ELR (cell line): ENCODE measurements around the gene HACD2.
A peak's percentile ranks its signal among the peaks of the same experiment; 100 is the strongest.

Experiments
- DNase-seq: peaks from one replicate; pipeline ENCODE4 v3.0.0-alpha.2; 2015; ENCODE audit warnings: low read depth

HACD2 gene

DNA sequence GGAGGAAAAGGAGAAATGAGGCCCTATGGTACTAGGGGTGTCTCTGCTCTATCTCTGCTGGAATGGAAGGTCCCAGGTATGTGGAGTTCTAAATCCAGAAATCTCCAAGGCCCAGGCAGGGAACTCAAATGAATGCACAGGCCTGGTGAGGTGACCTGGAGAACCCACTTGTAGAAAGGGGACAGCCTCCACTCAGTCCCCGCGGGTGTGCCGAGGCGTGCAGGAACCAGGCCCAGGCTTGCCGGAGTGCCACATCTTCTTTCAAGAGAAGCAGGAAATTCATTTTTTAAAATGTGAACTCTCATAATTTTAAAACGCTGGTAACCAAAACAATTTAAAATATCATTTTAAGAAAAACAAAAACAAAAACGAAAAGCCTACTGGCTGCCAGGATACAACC lies 103.8 kb downstream of the HACD2 start:
- no peak for DNase-seq

DNA sequence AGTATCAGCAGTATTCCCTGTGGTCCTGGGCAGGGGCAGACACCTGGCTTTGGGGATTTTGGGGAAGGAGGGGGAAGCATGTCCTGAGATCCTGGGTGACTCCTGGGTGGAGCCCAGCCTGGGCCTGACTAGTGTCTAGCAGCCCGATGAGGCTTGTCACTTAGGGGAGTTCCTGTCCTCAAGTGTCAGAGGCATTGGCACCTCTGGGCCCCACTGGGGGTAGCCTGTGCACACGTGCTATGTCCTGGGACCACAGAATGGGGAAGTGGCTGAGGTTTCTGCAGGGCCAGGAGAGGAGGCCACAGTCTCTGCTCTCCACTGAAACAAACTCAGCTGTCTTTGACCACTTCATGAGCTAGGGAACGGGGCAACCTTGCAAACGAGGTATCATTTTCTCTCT lies 104.4 kb downstream of the HACD2 start:
- no peak for DNase-seq

- no peak for DNase-seq
Measured at GRCh38 chr3:123479891-123480290, 105.0 kb downstream of the HACD2 start.

- DNase-seq = no peak
Measured at GRCh38 chr3:123478314-123478713, 106.5 kb downstream of the HACD2 start.

GRCh38 chr3:123476967-123477750 lies 107.7 kb downstream of the HACD2 start:
- DNase-seq = no peak

DNA sequence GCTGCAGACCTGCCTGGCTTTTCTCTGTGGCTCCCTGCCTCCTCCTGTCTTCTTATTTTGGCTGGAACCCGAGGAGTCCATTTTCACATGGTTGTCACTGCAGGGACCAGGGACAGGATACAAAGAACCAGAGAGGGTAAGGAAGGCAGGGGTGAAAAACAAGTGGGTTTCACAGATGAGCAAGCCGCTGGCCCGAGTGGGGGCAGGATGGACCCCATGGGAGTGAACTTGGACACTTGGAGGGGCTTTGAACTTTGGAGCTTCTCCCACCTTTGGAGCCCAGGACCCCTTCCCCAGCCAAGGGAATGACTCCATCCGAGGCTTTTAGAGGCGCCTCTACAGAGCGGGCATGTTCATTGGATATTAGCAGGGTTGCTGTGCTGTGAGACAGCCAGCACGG lies 109.1 kb downstream of the HACD2 start:
- DNase-seq = no peak

GRCh38 chr3:123471106-123471505 lies 113.7 kb downstream of the HACD2 start:
- DNase-seq = no peak

DNA sequence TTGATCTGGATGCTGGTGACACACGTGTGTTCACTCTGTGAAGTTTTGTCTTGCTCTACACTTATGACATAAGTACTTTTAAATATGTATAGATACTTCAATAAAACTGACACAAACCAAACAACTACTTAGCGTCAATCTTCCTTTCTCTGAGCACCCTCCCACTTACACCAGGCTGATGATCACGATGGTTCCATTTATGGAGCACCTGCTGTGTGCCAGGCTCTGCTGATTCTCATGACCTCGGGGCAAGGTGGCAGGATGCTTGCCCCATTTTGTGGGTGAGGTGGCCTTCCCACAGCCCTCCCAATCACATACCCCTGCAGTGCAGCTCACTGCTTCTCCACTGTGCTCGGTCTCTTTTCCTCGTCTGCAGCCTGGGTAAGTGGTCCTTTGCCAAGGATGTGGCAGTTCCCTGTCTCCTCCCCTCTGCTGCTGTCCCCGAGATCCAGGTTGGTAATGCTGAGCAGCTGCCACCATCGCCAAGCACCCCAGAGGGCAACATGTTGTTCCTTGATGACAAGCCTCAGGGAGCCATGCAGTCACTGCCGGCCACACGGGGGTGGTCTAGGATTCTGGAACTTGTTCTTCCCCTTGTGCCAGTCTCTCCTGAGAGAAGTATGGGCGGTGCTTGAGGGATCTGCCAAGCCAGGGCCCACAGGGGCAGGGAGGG lies 115.4 kb downstream of the HACD2 start:
- no peak for DNase-seq

GRCh38 chr3:123467046-123467445 lies 117.8 kb downstream of the HACD2 start:
- DNase-seq = no peak

DNA sequence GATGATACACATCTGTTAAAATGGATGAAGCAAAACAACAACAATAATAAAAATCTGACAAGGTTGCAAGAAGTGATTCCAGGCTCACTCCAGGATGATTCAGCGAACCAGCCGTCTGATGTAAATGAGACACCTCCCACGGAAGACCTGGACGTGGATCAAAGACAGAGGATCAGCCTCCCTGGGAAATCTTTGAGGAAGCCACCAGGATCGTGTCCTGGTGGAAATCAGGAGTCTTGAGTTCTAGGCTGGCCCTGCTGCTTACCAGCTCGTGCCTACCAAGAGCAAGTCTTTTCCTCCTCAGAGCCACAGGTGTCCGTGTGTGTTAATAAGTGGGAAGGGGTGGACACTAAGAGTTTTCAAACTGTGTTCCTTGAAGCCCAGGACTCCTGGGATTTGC lies 120.6 kb downstream of the HACD2 start:
- no peak for DNase-seq

DNA sequence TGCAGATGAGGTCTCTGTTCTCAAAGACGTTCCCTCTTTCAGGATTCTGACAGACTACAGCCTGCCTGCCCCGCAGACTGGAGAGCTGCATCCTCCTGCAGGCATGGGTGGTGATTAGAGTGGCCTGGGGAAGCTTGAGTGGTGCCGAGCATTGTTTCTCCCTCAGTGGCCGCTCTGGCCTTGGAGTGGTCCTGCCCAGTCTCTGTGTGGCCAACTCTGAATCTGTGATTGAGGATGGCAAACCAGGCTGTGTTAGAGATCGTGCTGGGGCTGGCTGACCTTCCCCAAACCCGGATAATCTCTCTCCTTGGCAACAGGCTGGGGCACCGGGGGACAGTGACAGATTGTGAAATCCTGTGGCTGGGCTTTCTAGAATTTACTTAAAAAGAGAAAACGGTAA lies 125.0 kb downstream of the HACD2 start:
- DNase-seq = no peak

DNA sequence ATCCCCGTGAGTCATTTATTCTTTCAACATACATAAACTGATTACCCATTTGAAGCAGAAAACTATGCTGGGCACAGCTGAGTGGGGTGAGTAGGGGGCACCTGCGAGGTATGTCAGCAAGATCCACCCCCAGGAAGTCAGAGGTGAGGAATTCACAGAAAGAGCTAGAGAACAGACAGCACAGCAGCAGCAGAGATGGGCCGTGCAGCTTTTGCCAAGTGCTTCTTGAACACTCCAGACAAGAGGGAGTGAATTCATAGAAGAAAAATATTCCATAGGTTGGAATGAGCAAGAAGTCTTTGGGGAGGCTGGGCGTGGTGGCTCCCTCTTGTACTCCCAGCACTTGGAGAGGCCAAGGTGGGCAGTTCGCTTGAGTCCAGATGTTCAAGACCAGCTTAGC lies 126.6 kb downstream of the HACD2 start:
- no peak for DNase-seq

GRCh38 chr3:123457841-123458240 lies 127.0 kb downstream of the HACD2 start:
- DNase-seq = no peak

DNA sequence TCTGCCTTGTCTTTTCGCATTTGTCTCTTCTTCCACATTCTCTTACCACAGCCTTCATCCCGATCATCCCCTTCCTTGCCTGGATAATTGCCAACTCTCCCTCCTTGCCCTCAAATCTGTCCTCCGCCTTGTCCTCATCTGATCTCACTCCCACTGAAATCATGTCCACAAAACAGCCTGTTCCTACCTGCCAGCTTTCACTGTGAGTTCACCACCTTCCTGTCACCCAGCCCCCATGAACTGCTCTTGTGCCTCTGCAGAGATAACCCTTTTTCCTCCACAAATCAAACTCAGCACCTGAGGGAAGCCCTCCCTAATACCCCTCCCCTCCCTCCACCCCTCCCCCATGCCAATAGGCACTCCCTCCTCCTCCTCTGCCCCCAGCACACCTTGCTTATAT lies 131.2 kb downstream of the HACD2 start:
- DNase-seq = no peak

DNA sequence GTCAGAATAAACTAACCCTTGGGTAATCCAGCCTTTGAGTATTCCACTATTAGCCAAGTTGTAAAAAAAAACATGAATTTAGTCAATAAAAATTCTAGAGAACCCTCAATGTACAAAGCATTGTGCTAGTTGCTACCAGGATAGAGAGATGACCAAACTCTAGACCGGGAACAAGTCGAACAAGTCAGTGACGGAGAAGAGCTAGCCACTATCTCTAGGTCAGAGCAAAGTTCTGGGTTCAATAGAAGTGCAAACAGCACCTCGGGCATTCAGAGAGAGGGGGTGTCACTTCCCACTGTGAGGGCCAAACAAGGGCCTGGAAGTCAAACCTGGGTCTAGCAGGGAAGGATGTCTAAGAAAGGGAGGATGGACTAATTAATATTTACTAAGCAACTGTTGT lies 133.7 kb downstream of the HACD2 start:
- DNase-seq = no peak

DNA sequence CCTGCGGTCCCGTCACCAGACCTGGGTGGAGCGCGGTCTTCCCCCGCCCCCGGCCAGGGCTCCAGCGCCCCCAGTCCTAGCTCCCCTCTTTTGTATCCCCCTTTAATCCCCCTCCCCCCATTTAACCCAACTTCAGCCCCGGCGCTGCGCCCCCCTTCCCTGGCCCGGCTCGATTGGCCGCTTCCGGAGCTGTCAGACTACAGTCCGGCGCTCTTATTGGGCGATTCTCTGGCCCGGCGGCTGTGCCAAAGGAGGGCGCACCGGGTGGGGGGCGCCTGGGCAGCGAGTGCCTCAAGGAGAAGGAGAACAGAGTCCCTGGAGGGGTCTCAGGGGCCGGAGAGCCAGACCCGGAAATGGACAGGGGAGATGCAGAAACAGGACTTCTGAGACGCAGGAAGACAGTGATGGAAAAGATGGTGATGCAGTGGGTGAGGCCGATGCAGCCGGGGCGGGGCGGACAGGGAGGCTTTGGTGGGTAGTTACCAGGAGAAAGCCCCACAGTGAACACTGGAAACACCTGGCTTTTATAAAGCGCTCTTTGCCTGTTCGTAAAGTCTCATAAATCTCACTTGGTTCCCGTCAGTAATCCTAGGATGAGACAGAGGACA lies 134.8 kb downstream of the HACD2 start:
- DNase-seq = no peak

DNA sequence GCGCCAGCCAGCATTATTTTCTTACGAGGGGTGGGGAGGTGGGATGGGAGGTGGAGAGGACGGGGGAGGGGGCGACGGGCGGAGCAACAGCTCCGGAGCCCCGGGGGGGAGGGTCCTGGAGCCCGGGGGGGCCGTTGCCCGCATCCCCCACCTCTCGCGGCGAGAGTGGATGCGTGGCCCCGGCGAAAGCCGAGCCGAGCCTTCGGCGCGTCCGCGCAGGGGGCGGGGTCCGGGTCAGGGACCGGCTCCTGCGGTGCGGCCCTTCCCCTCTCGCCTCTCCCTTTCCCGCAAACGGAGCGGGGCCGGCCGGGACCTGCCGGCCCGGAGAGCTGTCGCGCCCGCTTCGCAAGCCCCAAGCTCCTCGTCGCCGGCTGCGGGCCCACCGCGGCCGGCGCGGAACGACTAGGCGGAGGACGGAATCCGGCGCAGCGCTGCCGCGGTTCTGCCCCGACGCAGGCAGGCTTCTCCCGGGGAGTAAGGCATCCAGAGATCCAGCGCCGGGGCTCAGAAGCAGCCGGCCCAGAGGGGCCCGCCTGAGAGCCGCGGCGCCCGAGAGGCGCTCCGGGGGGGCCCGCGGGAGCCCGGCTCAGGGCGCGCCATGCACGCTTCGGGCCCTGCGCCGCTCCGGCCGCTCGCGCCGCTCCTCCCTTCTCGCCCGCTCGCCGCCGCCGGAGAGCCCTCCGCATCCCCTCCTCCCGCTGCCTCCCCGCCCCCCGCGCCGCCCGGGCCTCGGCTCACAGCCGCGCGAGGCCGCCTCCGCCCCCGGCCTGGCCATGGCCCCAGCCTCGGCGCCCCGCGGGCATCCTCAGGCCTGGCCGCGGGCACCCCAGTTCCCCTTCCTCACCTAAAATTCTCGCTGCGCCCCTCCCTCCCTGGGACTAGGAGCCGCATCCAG lies 135.5 kb downstream of the HACD2 start:
- DNase-seq = peak; percentile 28

GRCh38 chr3:123448536-123449101 lies 136.2 kb downstream of the HACD2 start, which contains the start of gene ADCY5:
ADCY5 (minus strand) TSS chr3:123449090; CDS start chr3:123448545, 545 bp downstream.
- no peak for DNase-seq

DNA sequence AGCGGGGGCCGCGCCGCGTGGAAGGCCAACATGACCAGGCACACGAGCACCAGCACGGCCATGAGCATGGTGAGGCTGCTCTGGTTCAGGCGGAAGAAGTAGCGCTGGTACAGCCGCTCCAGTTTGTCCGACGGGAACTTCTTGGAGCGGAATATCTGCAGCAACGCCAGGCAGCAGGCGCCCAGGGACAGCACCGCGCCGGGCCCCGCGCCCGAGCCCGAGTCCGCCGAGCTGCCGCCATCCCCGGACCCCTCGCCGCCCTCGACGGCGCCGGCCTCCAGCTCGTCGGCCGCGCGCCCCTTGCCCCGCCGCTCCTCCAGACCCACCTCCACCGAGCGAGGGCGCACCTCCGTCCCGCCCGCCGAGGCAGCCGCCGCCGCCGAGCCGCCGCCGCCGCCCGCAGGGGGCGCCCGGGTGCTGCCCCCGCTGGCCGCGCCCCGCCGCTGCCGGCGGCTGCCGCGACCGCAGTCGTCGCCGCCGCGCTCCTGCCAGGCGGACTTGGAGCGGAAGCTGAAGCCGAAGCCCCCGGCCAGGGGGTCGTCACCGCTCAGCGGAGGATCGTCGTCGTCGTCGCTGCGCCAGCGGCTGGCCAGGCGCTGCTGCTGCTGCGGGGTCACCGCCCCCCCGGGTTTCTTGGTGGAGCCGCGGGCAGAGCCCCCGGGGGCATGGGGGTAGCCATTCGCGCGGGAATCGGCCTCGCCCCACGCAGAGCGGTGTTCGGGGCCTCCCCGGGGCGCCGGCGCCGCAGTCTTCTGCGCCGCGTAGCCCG lies 136.9 kb downstream of the HACD2 start:
- no peak for DNase-seq

GRCh38 chr3:123447416-123447748 lies 137.5 kb downstream of the HACD2 start:
- no peak for DNase-seq

GRCh38 chr3:123446610-123447109 lies 138.2 kb downstream of the HACD2 start:
- DNase-seq = no peak
